Measurements from ENCODE around the gene VPS26C.

- TF ChIP-seq E2F8 (IDR thresholded peaks at IDR 0.05; ENCODE audit: low read depth, partially characterized antibody) (no peak), CTCF (IDR thresholded peaks at IDR 0.05 in 2 of 3, conservative IDR thresholded peaks at IDR 0.05 in 1 of 3; ENCODE audit: control insufficient read depth in 2 of 3, extremely low read depth in 1 of 3, insufficient read depth in 1 of 3, low read depth in 3 of 3, low read length in 3 of 3) (no peak), RELA (IDR thresholded peaks at IDR 0.05; ENCODE audit: borderline replicate concordance, partially characterized antibody) (no peak), POLR2A (IDR thresholded peaks at IDR 0.05; ENCODE audit: low read depth, low read length) (no peak), RCOR1 (conservative IDR thresholded peaks at IDR 0.05; ENCODE audit: low read depth, low read length) (no peak)
Observed at GRCh38 chr21:37233551-37234146, 33.5 kb downstream of the VPS26C start.
